NK-92 (cell line): ENCODE results near the gene COL6A6.
"Not testable (repeated sequence)": the region's sequence is repeated elsewhere in the genome, so short reads cannot be mapped to it uniquely, and the experiment has no call there.

Experiments used
- DNase-seq: peaks from one replicate; lab custom pipeline; 2025; ENCODE audit not compliant: unreplicated experiment; lab: John Stamatoyannopoulos, UW

The COL6A6 gene

DNA sequence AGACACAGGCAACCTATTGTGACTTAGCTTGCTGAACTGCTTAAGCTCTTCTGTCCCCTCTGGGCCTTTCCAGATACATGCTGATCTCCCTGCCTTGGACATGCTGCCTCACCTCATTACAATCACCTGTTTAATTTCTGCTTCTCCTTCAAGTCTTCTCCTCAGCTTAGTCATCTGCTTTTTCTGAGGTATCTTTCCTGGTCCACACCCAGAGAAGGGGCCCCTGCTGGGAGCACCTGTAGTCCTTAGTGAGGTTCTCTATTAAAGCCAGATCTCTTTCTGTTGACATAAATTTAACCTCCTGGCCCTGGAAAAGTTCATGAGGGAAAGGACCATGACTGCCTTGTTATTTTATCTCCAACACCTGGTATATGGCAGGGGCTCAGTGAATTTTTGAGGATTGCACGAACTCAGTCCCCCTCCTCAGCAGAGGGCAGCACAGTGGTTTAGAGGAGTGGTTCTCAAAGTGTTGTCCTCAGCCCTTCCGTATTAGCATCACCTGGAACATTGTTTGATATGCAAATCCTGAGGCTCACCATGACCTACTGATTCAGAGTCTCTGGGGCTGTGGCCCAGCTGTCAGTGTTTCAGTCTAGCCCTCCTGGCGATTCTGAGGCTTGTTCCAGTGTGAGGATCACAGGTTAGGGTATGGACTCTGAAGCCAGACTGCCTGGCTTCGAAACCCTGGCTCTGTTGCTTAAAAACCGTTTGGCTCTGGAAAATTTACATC lies 12.7 kb downstream of the COL6A6 start:
- no peak for DNase-seq

GRCh38 chr3:130533247-130533646 lies 16.3 kb downstream of the COL6A6 start:
- DNase-seq: no peak

DNA sequence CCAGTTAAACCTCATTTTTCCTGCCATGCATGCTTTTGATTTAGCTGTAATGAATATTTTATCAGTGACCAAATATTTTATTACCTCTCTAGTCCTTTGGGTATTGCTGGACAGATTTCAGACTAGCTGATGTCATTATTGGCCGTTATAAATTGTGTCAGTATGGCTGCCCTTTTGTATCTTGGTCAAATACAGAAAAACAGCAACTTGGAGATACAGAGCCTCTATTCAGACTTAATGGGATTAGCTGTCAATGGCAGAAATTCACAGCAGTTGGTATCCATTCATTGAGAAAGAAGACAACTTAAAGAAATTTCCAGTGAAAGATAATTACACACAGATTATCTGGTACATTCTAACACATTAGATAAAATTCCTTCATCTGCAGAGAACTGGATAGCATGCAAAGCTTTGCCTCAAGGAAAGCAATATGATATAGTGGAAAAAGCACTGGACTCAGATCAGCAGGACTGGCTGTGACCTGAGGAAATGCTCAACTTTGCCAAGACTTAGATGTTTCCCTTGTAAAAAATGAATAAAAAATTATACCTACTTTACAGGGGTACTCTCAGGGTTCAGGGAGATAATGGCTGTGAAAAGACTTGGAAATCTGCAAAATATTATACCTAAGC lies 20.8 kb downstream of the COL6A6 start:
- DNase-seq: no peak

DNA sequence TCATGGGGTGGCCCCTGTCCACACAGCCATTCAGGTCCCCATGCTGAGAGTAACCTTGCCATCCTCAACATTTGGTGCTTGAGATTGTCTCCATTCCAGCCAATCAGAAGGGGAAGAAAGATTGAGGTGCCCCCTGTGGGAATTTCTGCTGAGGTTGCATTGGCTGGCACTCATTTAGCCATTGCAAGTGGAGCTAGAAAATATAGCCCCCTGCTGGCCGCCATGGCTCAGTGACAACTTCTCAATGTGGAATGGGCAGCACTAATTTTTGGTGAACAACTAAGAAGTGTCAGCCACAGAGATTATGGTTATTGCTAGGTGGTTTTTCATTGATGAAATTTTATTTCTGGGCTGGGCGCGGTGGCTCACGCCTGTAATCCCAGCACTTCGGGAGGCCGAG lies 22.0 kb downstream of the COL6A6 start:
- DNase-seq: no peak

- DNase-seq: no peak
Observed at GRCh38 chr3:130543322-130543721, 26.3 kb downstream of the COL6A6 start.

GRCh38 chr3:130546920-130547679 lies 30.1 kb downstream of the COL6A6 start:
- no peak for DNase-seq

- not testable (repeated sequence) for DNase-seq
Observed at GRCh38 chr3:130547680-130548065, 30.7 kb downstream of the COL6A6 start.

- no peak for DNase-seq
Observed at GRCh38 chr3:130548356-130548755, 31.4 kb downstream of the COL6A6 start.

DNA sequence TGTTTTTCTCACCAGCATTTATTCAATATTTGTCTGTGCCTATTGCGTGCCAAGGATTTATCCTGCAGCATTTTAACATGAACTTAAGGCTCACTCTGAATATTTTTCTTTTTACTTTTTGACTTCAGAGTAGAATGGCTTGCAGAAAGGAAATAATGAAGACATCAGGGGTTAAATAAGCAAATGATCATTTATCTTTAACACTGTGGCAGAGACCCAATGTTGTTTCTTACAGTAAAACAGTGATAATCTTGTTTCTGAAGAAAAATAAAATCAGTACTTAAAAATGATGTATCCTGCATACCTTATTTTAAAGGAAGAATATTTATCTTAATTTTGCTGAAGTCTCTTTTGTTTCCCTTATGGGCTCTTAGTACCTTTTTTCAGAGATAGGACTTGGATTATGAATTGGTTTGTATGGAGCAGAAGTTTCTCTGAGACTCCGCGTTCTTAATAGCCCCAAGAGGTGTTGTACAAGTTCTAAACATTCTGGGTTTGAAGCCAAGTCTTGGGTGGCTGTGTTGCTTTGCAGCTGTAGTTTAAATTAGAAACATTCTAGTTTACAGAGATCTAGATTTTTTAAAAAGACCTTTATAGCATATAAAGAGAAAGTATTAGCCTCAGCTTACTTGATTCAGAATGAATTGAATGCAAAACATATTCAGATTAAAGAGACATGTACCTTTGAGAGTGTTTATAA lies 40.5 kb downstream of the COL6A6 start:
- no peak for DNase-seq

DNA sequence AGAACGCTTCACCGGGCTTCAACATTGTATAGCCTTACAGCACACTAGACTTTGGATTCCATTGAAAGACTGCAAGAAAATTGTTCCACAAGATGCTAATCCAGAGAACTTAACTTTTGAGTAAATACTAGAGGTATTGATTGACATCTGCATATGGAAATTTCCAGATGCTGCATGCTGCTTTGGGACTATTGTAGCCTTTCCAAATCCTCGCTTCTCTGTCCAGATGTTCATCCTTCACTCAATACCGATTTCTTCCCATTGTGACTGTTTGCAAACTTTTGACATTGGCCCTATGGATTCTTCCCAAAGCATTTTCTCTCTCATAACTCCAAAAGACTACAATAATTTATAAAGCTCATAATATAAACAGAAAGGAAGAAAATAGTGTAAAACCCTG lies 41.4 kb downstream of the COL6A6 start:
- DNase-seq: no peak

- DNase-seq: no peak
Observed at GRCh38 chr3:130565224-130565623, 48.2 kb downstream of the COL6A6 start.
